CD4-positive, alpha-beta T cell treated with Interferon alpha-2 for 1 hour (primary cell): ENCODE results near the gene MSI2.

ENCODE experiments used
- DNase-seq, 2 donors: peaks; one replicate each; pipeline ENCODE4 v3.0.0-alpha.2; 2020 to 2022

Gene MSI2

DNA sequence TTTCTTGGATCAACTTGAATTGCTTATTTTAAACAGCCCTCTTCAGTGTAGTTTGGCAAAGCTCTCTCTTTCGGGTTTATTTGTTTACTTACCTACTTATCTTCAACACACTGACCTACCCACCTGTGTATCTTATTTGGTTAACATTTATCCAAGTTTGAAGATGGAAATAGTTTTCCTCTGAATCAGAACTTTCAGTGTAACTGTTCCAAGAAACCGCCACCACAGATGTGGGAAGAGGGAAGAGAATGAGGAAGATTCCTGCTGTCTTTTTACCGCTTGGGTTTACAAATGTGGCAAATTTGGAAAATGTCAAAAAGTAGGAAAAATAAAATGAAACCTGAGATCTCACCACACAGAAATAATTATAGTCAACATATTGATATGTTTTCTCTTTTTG is 115.8 kb downstream of the MSI2 start:
- no peak for DNase-seq

DNA sequence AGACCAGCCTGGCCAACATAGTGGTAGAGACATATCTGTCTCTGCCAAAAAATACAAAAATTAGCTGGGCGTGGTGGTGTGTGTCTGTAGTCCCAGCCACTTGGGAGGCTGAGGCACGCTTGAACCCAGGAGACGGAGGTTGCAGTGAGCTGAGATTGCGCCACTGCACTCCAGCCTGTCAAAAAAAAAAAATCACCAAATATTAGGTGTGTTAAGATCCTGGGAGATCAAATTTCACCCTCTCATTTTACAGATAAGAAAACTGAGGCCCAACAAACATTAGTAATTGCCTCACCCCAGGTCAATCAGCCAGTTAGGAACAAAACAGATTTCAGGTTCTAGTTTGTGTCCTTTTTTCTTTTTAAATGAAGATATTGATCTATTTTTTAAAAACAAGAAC is 116.7 kb downstream of the MSI2 start:
- DNase-seq, result no peak

DNA sequence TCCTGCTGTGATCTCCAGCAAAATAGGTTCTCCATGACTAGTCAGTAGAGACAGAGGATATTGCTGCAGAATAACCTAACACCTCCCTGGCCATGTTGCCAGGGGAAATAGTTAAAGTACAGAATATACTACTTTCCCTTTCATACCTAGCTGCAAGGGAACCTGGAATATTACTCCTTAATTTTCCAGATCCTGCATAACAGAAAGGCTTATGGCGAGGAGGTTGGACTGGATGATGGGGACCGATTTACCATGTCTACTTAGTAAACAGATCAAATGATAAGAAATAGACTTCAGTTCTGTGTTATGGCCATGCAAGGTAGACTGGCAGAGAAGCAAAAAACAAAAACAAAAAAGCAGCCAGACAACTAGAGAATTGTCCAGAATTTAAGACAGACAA is 117.4 kb downstream of the MSI2 start:
- DNase-seq, result no peak

DNA sequence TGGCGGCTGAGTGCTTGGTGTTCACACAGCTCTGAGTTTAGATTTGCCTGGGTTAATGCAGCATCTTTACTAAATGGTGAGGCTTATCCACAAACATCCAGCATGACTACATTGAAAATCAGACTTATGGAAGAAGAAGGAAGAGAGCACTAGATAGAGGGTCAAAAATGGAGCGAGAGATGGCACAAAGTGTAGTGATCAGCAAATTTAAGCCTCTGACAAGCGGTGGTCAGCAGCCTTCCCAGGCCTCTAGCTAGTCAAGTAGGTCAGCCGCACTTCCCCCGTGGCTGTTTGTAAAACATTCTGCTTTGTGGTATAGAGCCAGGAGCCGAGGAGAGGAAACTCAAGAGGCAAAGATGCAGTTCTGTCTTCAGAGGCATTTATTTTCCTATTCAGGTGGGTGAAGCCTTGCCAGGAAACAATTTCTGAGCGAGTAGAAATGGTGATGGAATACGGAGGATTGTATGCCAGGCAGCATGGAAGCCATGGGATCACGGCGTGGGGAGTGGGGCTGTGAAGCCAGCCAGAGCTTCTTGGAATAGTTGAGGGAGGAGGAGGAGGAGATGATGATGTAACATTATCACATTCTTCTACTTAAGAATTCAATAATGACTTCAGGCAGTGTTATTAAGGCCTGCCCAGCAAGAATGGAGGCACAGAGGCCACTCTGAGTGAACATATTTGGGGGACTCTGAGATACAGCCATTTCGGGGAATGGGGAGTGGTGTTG is 118.9 kb downstream of the MSI2 start:
- no peak for DNase-seq

DNA sequence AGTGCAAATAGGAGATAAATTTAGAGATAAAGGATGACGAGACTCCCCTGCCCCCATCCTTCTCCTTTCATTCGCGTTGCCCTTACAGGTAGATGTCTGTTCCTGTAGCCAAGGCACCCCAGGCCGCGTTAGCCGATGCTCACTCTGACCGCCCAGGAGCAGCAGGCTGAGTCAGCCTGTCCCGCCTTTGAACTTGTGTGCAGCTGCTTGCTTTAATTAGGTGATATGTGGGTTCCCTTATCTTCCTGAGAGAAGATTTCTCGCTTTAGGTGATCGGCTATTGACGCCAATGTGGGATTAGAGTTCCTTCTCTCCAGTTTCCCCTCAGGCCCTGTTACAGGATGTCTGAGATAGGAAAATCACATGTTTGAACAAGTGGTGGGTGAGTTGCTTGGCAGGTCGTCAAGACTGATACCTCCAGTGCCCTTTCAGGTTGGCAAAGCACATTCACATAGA is 119.5 kb downstream of the MSI2 start:
- no peak for DNase-seq

DNA sequence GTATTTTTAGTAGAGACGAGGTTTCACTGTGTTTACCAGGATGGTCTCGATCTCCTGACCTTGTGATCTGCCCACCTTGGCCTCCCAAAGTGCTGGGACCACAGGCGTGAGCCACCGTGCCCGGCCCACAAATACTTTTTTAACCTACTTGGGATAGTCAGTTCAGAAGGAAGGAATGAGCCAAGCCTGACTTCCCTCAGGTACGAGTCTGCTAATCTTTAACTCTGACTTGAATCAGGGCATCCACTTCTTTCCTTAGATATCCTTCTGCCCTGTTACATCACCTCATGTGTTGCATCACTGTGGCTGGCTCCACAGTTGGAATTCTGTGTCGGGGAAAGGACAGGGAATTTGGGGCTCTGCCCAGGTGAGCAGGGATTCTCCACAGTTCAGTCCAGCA is 120.8 kb downstream of the MSI2 start:
- no peak for DNase-seq

DNA sequence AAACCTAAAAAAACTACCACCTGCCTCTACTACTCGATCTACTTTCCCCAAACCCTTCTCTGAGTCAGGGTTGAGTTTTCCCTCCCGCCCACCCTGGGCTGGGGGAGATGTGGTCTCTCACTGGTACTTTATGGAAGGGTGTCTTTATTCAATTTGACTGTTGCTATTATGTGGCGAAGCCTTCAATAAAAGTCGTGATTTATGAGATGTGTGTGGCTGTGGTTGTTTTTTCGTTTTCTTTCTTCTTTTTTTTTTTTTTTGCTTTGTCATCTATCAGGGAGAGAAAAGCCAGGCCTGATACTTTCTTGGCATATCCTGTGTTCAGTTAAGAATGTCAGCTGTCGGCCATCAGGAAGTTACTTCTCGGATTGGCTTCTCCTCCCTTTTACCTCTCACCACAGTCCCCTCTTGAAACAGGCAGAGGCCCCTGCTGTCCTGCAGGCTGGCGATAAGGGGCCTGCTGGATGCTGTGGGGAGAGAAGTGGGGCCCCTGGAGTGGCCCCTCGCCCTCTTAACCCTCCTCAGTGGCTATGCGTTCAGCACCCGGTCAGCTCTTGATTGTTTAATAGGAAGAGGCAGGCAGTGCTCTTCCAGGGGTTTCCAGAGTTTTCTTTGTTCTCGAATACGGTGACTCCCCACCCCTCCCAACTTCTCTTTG is 123.0 kb downstream of the MSI2 start:
- no peak for DNase-seq

DNA sequence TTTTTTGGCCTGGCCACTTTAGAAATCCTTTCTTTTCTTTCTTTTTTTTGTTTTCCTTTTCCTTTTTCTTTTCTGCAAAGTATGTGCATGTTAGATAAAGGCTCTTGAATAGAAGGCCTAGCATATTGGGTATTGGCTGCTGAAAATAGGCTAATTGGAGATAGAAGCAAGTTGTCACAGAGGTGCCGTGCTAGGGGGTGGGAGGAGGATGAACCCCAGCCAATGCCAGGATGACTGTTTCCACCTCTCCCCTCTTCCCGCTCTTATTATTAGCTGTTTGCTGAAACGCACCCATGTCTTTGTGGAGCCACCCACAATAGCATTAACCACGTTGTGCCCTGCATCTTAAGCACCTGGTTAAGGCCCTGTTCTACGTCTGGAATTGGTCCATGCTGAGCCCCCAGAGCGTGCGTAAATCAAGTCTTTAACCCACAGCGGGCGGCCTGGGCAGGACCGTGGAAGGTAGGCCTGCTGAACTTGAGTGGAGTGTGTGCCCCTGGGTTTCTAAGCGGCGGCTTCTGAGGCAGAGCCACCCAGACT is 123.6 kb downstream of the MSI2 start:
- no peak for DNase-seq

DNA sequence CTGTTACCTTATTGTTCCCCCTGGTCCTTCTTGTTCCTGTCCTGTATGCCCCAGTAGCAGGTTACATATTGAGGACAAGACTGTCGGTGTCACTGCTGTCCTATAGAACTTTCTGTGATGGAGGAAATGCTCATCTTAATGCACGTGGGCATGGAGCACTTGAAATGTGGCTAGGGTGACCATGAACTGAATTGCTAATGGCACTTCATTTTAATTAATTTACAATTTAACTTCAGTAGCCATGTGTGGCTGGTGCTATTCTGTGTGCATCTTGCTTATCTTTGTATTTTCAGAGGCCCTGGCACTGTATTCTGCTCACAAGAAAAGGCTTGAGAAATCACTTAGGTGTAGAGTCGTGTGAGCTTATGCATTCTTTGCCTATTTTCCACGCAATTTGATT is 125.2 kb downstream of the MSI2 start:
- DNase-seq, result no peak

DNA sequence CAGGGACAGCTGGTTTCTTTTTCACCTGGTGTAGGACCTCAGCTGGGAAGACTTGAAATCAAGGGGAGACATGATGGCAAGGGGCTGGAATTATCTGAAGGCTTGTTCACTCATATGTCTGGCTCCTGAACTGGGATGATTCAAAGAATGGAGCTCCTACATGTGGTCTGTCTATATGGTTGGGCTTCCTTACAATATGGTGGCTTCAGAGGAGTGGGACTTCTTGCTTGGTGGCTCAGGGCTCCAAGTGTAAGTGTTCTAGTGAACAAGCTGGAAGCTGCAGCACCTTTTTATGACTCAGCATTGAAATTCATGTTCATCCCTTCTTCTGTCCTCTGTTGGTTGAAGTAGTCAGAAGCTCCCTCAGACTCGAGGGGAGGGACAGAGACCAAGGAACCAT is 127.9 kb downstream of the MSI2 start:
- DNase-seq, result no peak

DNA sequence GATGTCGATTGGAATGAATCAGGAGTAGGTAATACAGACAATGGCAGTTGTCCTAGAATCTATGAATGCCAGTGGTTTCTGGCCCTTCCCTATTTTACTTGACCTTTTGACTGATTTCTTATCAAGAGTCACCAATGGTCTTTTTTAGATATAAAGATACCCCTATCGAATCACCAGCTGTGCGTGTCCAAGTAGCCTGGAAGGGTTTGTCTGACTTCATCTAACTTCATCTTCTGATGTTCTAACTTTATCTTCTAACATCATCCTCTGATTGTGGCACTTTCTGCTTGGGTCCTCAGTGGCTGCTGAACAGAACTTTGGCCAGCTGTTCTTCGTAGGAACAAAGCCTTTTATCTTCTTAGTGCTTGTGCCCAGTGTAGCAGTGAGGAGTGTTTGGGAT is 129.7 kb downstream of the MSI2 start:
- no peak for DNase-seq

DNA sequence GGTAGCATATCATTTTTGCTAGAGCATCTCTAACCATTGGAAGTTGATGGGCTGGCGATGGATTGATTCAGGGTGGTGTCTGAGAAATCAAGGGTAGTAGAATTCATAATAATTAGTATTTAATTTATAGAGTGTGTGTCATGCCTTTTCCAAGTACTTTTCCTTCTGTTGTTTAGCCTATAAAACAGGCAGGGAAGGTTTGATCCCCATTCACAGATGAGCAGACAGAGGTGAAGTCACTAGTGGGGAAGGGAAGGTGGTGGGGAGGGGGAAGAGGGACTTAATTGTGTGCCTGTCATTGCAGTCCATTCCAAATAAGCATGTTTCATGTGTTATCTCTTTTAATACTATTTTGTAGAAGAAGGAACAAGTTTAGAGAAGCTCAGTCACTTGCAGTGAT is 131.3 kb downstream of the MSI2 start:
- DNase-seq, result no peak

DNA sequence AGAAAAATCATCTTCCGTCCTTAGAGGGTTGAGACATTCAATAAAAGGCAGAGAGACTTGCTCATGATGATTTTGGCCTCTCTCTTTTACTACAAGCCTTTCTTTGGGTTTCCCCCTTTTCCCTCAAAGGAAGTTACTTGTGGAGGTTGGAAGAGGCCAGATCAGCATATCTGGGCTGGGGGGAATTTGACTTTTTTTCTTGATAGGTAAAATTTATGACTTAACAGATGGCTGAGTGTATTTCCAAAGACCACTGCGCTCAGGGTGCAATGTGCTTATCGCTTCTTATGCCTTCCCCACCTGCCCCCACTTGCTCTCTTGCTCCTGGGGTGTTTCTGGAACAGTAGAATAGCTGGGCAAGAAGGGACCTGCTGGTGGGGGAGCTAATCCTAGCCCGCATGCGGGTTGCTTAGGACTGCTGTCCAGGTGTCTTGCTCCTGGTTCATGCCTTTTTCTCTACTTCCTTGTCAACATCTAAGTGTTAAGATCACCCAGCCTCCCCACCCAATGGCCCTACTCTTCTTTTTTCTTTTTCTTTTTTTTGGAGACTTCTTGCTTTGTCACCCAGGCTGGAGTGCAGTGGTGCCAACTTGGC is 131.9 kb downstream of the MSI2 start:
- DNase-seq, result no peak

DNA sequence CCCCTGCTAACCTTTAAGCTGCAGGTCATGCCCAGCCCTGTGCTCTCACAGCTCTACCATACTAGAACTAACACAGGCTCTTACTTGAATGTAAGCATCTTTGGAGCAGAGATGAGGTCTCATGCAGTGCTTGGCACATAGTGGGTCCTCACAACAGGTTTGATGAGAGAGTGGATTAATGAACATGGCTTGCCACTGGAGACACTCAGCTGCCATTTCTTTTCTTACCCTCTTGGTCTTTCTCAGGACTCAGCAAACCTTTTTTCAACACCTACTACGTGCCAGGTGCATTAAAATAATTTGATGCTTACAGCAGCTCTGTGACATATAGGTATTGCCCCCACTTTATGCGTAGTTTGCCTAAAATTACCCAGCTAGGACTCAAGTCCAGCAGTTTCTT is 133.2 kb downstream of the MSI2 start:
- no peak for DNase-seq

DNA sequence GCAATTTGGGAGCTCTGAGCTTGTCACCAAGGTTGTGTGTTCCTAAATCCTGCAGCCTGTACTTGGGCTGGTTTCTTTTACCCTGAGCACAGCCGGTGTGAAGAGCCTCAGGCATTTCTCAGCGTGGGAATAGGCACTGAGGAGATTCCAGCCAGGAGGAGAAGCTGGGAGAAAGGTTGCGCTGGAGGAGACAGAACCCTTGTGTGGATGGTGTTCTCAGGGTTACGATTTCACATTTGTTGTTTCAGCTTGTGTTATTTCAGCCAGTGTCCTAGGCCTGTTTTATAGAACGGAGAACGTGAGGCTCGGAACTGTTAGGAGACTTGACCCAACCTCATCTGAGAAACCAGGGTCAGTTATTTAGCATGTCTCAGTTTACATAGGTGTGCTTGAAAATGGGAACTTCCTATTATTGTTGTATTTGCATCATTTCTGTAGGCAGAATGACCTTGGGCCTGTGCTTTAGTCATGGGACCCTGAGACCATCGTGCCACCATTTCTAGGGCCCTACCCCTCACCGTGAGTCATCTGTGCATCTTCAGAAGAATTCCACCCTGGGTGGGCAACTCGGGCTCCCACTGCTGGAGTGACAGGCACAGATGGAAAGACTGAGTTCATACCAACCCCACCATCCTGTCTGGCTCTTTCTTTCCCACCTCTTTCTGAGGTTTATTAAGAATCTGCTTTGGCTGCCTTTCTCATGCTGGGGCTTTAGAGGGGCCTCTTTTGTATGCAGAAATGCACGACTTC is 134.9 kb downstream of the MSI2 start:
- DNase-seq, result no peak

DNA sequence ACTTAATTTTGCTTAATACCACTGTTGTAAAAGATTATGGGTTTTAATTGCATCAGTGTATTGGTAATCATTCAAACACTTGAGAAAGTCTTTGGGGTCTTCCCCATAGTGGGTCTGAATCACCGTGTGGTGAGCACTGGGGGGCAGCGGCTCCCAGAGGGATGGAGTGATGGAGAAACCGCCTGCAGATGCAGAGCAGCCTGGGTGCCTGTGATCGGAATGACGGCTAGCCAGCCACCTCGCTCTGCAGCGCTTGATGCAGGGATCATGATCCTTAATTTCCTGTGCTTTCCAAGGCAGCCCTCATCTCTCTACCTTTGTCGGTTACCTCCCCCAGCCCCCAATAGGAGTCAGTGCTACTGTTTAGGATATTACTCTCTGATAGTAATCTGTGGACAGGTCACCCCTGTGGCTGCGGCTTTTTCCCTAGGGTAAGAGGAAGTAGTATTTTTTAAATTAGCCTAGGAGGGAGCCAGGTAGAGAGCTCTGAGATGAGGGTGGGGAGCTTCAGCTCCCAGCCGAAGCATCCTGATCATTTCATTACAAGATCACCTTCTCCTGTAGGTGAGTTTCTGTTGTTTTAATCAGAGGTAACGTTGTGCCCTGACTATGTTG is 135.6 kb downstream of the MSI2 start:
- DNase-seq, result no peak

DNA sequence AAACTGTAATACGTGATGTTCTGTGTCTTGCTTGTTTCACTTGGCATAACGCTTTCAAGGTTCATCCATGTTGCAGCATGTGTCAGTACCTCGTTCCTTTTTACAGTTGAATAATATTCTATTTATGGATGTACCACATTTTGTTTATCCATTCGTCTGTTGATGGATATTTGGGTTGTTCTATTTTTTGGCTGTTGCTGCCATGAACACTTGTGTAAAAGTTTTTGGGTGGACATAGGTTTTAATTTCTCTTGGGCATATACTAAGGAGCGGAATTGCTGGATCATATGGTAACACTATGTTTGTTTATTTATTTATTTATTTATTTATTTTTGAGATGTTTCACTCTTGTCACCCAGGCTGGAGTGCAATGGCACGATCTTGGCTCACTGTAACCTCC is 137.0 kb downstream of the MSI2 start:
- no peak for DNase-seq

DNA sequence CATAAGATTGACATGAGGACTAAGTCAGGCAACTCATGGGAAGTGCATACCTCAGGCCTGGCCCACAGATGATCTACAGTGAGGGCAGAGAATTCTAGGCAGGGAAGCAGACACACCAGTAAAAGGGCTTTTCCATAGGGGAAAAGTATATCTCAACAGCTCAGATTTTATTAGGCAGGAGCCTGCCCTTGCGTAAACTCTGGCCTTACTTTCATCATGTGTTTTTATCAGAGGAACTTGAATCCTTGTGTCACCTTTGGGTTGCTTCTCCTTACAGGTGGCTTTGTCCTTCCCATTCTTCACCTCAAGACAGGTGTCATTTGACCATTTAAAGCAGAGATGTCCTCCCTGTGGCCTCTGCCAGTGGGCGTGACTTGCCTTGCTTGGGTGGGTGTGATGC is 138.1 kb downstream of the MSI2 start:
- no peak for DNase-seq

DNA sequence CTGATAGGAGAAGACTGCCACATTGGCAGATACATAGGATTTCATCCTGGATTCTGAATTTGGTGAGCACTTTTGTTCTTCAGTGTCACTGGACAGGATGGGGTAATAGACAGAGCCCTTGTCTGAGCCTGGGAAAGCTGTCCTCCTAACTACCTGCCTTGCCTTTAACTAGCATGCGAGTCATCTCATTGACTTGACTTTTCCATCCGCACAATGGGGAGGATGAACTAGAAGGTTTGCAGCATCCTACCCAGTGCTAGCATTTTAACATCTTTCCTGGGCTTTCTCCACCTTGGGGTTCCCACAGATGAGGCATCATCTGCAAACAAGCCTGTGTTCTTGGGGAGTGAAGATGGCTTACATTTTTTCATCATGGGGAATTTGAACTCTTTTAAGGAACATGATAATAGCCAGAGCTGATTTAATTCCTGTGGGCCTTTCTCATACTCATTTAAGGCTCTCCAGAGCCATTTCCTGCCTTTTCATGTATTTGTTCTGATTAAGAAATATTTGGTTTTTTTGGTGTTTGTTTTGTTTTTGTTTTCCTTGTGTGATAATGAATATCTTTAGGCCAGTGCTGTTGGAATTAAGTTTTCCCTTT is 139.5 kb downstream of the MSI2 start:
- no peak for DNase-seq

DNA sequence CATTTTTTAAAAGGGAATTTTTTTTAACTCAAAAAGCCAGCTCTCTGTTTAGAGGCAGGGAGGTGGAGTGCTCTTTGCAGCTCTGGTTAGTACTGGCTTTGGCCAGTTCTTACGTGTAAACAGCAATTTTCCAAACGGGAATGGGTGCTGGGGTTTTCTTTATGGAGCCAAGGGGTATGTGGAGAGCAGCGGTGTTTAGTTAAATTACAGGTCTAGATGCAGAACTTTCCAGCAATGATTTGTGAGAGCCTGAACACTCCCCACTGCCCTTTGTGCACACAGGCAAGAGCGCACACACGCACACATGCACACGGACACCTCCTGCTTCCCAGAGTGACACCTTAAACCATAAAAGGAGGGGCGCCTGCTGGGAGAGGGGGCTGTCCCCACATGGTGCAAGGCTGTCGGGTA is 140.2 kb downstream of the MSI2 start:
- DNase-seq, result no peak

DNA sequence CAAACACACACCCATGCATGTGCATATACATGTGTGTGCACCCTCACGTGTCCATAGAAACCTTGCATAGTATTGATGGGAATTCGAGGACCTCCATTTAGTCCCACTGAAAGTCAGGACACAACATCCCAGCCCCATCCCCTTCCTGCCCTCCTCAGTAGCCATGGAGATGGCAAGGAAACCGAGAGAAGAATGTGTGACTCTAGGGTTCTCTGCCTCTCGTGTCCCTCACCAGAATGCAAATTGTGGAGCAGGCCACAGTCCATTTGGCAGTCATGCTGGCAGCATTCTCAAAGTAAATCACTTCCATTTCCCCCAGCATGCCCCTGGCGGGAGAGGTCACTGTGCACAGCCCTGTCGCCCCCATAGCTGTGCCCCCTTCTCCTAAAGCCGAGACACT is 141.1 kb downstream of the MSI2 start:
- no peak for DNase-seq

DNA sequence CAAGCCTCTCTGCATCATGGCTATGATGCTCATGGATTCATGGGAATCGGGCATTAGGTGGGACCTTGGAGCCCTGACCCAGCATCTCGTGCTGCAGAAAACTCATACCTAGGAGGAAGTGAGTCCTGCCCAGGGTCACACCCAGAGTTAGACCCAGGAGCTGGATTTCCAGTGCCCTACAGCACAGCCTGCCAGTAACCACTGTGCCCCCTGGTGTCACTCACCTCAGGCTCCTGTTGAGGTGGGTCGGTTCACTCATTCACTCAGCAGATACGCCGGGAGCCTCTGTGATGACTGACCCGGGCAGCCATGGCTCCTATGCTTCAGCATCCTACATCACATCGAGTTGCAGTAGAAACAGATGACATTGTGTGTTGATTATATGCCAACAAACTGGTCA is 143.4 kb downstream of the MSI2 start:
- no peak for DNase-seq

DNA sequence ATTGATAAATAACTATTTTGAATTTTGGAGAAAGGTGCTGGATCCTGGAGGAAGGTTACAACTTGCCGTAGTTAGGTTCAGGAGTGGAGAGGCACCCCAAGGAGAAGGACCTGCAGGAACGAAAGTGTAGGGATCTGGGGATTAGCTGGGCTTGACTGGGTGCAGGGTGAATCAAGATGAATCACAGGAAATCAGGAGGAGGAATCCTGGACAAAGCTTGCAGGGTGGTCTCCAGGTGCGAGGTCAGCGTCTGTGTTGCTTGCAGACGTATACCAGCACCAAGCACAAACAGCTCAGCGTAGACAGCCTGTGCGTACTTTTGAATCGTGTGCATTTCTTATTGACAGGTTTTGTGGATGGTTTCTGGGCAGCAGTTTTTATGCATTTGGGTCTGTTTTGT is 144.3 kb downstream of the MSI2 start:
- no peak for DNase-seq
